GM23248 (cell line): ENCODE results near the gene SMO. TPM values are rescaled to one million over a fixed set of nuclear protein-coding genes. Genes with fewer than 3 reads are reported as not detected.

Experiments
- DNase-seq: peaks from one replicate; pipeline ENCODE4 v3.0.0-alpha.2; 2015
- H2AFZ ChIP-seq: fragments of 200-600 bp; sonication (generic); 2 replicates; pipeline ENCODE4 v1.6.1; 2016; ENCODE audit warnings: antibody characterized with exemption
- H3F3A ChIP-seq: fragments of 200-600 bp; sonication (generic); 2 replicates; pipeline ENCODE4 v1.6.1; 2016; ENCODE audit warnings: mild to moderate bottlenecking, antibody characterized with exemption, mixed run types; ENCODE audit not compliant: insufficient read depth
- H3K27ac ChIP-seq: fragments of 200-600 bp; sonication (generic); 2 replicates; pipeline ENCODE4 v1.5.1; 2016; ENCODE audit warnings: mild to moderate bottlenecking
- H3K27me3 ChIP-seq: fragments of 200-600 bp; sonication (generic); replicated peaks from 2 replicates; pipeline ENCODE4 v1.6.1; 2016; ENCODE audit warnings: mild to moderate bottlenecking; ENCODE audit not compliant: insufficient read depth
- H3K36me3 ChIP-seq: fragments of 200-600 bp; sonication (generic); 2 replicates; pipeline ENCODE4 v1.6.1; 2016; ENCODE audit warnings: low read depth, mild to moderate bottlenecking
- H3K4me1 ChIP-seq: fragments of 200-600 bp; sonication (generic); 2 replicates; pipeline ENCODE4 v1.6.1; 2016; ENCODE audit warnings: mild to moderate bottlenecking; ENCODE audit not compliant: insufficient read depth
- H3K4me2 ChIP-seq: fragments of 200-600 bp; sonication (generic); one replicate; pipeline ENCODE4 v1.6.1; 2016; ENCODE audit warnings: mild to moderate bottlenecking; ENCODE audit not compliant: unreplicated experiment
- H3K4me3 ChIP-seq: fragments of 200-600 bp; sonication (generic); 2 replicates; pipeline ENCODE4 v1.5.1; 2016; ENCODE audit warnings: mild to moderate bottlenecking
- H3K79me2 ChIP-seq: fragments of 200-600 bp; sonication (generic); 2 replicates; pipeline ENCODE4 v1.6.1; 2016; ENCODE audit warnings: mild to moderate bottlenecking; ENCODE audit not compliant: insufficient read depth
- H3K9ac ChIP-seq: fragments of 200-600 bp; sonication (generic); 2 replicates; pipeline ENCODE4 v1.6.1; 2016; ENCODE audit warnings: mild to moderate bottlenecking
- H3K9me2 ChIP-seq: fragments of 200-600 bp; sonication (generic); 2 replicates; pipeline ENCODE4 v1.6.1; 2016; ENCODE audit warnings: mixed run types, mild to moderate bottlenecking, moderate library complexity; ENCODE audit not compliant: insufficient read depth
- H3K9me3 ChIP-seq: fragments of 200-600 bp; sonication (generic); one replicate; pipeline ENCODE4 v1.6.1; 2017; ENCODE audit warnings: low read depth
- H4K20me1 ChIP-seq: fragments of 200-600 bp; sonication (generic); 2 replicates; pipeline ENCODE4 v1.6.0; 2016; ENCODE audit not compliant: insufficient read depth
- EZH2 ChIP-seq: fragments of 200-600 bp; sonication (generic); IDR thresholded peaks from 2 replicates; pipeline ENCODE4 v1.6.1; 2018; ENCODE audit warnings: antibody characterized with exemption, mild to moderate bottlenecking; ENCODE audit not compliant: insufficient read depth, poor library complexity, severe bottlenecking
- EZH2phosphoT487 ChIP-seq: fragments of 200-600 bp; sonication (generic); IDR thresholded peaks from 2 replicates; pipeline ENCODE4 v1.6.1; 2018; ENCODE audit warnings: antibody characterized with exemption, moderate library complexity, mild to moderate bottlenecking, low read depth; ENCODE audit not compliant: insufficient read depth
- WGBS, 2 experiments: methylation state at CpG; one replicate each; pipeline ENCODE4 v1.1.6; 2015 to 2017; ENCODE audit warnings: low lambda C conversion rate in 2 of 2, low coverage in 1 of 2; ENCODE audit errors: missing lambda C conversion rate in 2 of 2; 5-methylcytosine and 5-hydroxymethylcytosine counted together
- in situ Hi-C: fragments of 300-500 bp; cut with MboI; formaldehyde crosslinking; loops from 2 replicates; pipeline ENCODE4 v1.15.0; 2020
- polyA plus RNA-seq: library from polyadenylated mRNA; unstranded; fragments of >200 nt; fragmentation: Nextera tagmentation; extraction: Ambion mirVana; gene quantifications from 2 replicates; pipeline ENCODE4 v1.2.1, GENCODE V29; 2016
- total RNA-seq: library from RNA; depleted of rRNA; stranded (reverse); fragments of >200 nt; shearing (Covaris generic); gene quantifications from 2 replicates; pipeline ENCODE4 v1.2.3, GENCODE V29; 2014

The SMO gene
- total and polyA plus RNA-seq, 2 experiments from 2014 or later: 2.3 to 14.7 TPM

DNA sequence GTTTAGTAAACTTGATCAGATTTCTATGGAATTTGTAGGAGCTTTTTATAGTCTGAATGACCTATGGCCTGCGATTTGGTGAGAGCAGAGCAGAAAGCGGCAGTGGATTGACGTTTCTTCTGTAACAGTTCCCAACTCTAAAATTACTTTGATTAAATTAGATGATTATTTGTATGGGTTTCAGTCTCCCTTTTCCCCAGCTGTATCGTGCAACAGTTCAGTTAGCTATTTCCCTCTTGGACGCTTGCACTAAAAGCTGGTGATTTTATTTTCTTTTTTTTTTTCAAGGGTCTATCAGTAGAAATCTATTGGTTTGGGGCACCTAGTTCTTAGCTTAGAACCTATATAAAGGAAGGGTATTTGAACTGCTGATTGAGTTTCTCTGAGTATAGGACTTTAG, 43.2 kb downstream of the SMO start:
- H4K20me1 ChIP-seq: no peaks in the 10 kb centered on the region
- no peaks in the 10 kb centered on the region for H3K9me2 ChIP-seq
- DNase-seq: no peak
- TF ChIP-seq EZH2 (no peak), EZH2phosphoT487 (no peak)
- in situ Hi-C loops: no loop called here
- no peaks in the 10 kb centered on the region for H3F3A ChIP-seq
- H3K4me2 ChIP-seq: no peak overlapping the region
- 82 to 94% methylated on average over 5 of the region's 5 CpGs for WGBS, 2 experiments
- no peak overlapping the region for H3K9ac ChIP-seq
- no peaks in the 10 kb centered on the region for H3K27me3 ChIP-seq
- no peaks in the 10 kb centered on the region for H3K4me1 ChIP-seq
- H2AFZ ChIP-seq: no peak overlapping the region
- H3K4me3 ChIP-seq: no peak overlapping the region
- H3K27ac ChIP-seq: no peak overlapping the region
- peaks cover 6% of the 10 kb centered on the region; the same call in 1 of the 2 replicates for H3K79me2 ChIP-seq
- no peaks in the 10 kb centered on the region for H3K36me3 ChIP-seq
- no peaks in the 10 kb centered on the region for H3K9me3 ChIP-seq

- no peak overlapping the region for H3K4me3 ChIP-seq
- no peak for DNase-seq
- H3K79me2 ChIP-seq: no peaks in the 10 kb centered on the region
- peaks cover 12% of the 10 kb centered on the region; the same call in 1 of the 2 replicates for H3F3A ChIP-seq
- H3K9me2 ChIP-seq: no peaks in the 10 kb centered on the region
- H3K4me2 ChIP-seq: no peak overlapping the region
- in situ Hi-C loops: no loop called here
- no peak overlapping the region for H2AFZ ChIP-seq
- 85 to 88% methylated on average over 8 of the region's 8 CpGs for WGBS, 2 experiments
- no peak overlapping the region for H3K9ac ChIP-seq
- H3K4me1 ChIP-seq: no peaks in the 10 kb centered on the region
- no peaks in the 10 kb centered on the region for H4K20me1 ChIP-seq
- H3K27me3 ChIP-seq: no peaks in the 10 kb centered on the region
- H3K27ac ChIP-seq: no peak overlapping the region
- TF ChIP-seq EZH2: no peak
- no peak for TF ChIP-seq EZH2phosphoT487
- H3K9me3 ChIP-seq: no peaks in the 10 kb centered on the region
- H3K36me3 ChIP-seq: no peaks in the 10 kb centered on the region
These were observed 50.1 kb downstream of the SMO start for GRCh38 chr7:129238546-129238945.

- Histone ChIP-seq H3K27ac (no peak overlapping the region), H3K4me3 (no peak overlapping the region), H2AFZ (no peak overlapping the region), H3K4me2 (no peak overlapping the region), H3K79me2 (no peaks in the 10 kb centered on the region), H3K4me1 (no peaks in the 10 kb centered on the region), H3K27me3 (no peaks in the 10 kb centered on the region), H4K20me1 (no peaks in the 10 kb centered on the region), H3K9ac (no peak overlapping the region), H3K9me2 (no peaks in the 10 kb centered on the region), H3K9me3 (no peaks in the 10 kb centered on the region), H3F3A (peaks cover 12% of the 10 kb centered on the region; the same call in 1 of the 2 replicates), H3K36me3 (no peaks in the 10 kb centered on the region)
- DNase-seq: peak; percentile 46
- WGBS, 2 experiments: 80 to 84% methylated on average over 10 of the region's 10 CpGs
- TF ChIP-seq EZH2phosphoT487: no peak
- TF ChIP-seq EZH2: no peak
- in situ Hi-C loops: no loop called here
These were observed 51.8 kb downstream of the SMO start for GRCh38 chr7:129240119-129240820.

- no peak for DNase-seq
- H3K4me2 ChIP-seq: no peak overlapping the region
- H3K4me1 ChIP-seq: no peaks in the 10 kb centered on the region; the same call in 1 of the 2 replicates
- H3K27me3 ChIP-seq: no peaks in the 10 kb centered on the region
- peaks cover 12% of the 10 kb centered on the region; the same call in 1 of the 2 replicates for H3F3A ChIP-seq
- no peak overlapping the region for H3K27ac ChIP-seq
- WGBS, 2 experiments: 91 to 93% methylated on average over 1 of the region's 1 CpG
- H3K4me3 ChIP-seq: no peak overlapping the region
- in situ Hi-C loops: no loop called here
- no peak overlapping the region for H2AFZ ChIP-seq
- TF ChIP-seq EZH2 (no peak), EZH2phosphoT487 (no peak)
- no peaks in the 10 kb centered on the region for H3K9me3 ChIP-seq
- H3K36me3 ChIP-seq: no peaks in the 10 kb centered on the region
- H3K9me2 ChIP-seq: no peaks in the 10 kb centered on the region
- H4K20me1 ChIP-seq: no peaks in the 10 kb centered on the region
- H3K9ac ChIP-seq: no peak overlapping the region
- no peaks in the 10 kb centered on the region for H3K79me2 ChIP-seq
These were observed 55.8 kb downstream of the SMO start for GRCh38 chr7:129244220-129244619.

GRCh38 chr7:129245533-129245932, 57.1 kb downstream of the SMO start:
- Histone ChIP-seq H4K20me1 (no peaks in the 10 kb centered on the region), H3K4me3 (no peak overlapping the region), H2AFZ (no peak overlapping the region), H3K9me3 (no peaks in the 10 kb centered on the region), H3K27ac (no peak overlapping the region), H3F3A (peaks cover 6% of the 10 kb centered on the region; the same call in 1 of the 2 replicates), H3K36me3 (no peaks in the 10 kb centered on the region), H3K79me2 (no peaks in the 10 kb centered on the region), H3K9me2 (no peaks in the 10 kb centered on the region), H3K4me1 (no peaks in the 10 kb centered on the region; the same call in 1 of the 2 replicates), H3K4me2 (no peak overlapping the region), H3K9ac (no peak overlapping the region), H3K27me3 (no peaks in the 10 kb centered on the region)
- in situ Hi-C loops: no loop called here
- DNase-seq: no peak
- TF ChIP-seq EZH2phosphoT487: no peak
- TF ChIP-seq EZH2: no peak
- WGBS, 2 experiments: 63 to 72% methylated on average over 3 of the region's 3 CpGs
